HG02678 (cell line): ENCODE results near the gene PIEZO2.

Experiments used
- ATAC-seq: cut with Tn5 transposase; IDR thresholded peaks from one replicate; pipeline ENCODE4 v1.9.1; 2021; ENCODE audit warnings: mild to moderate bottlenecking, moderate library complexity; ENCODE audit not compliant: unreplicated experiment

Gene PIEZO2

GRCh38 chr18:10705291-10705690 is 444.1 kb downstream of the PIEZO2 start:
- ATAC-seq = no peak

- ATAC-seq = no peak
These were observed 447.2 kb downstream of the PIEZO2 start for GRCh38 chr18:10702206-10702605.

GRCh38 chr18:10690366-10690765 is 459.0 kb downstream of the PIEZO2 start:
- ATAC-seq = no peak

GRCh38 chr18:10690035-10690329 is 459.4 kb downstream of the PIEZO2 start:
- ATAC-seq = no peak

- ATAC-seq = no peak
These were observed 459.9 kb downstream of the PIEZO2 start for GRCh38 chr18:10689236-10690034.

- no peak for ATAC-seq
These were observed 460.6 kb downstream of the PIEZO2 start for GRCh38 chr18:10688766-10689165.

GRCh38 chr18:10687161-10687925 is 462.0 kb downstream of the PIEZO2 start:
- no peak for ATAC-seq

- no peak for ATAC-seq
These were observed 463.1 kb downstream of the PIEZO2 start for GRCh38 chr18:10686308-10686707.

- ATAC-seq = no peak
These were observed 463.9 kb downstream of the PIEZO2 start for GRCh38 chr18:10685484-10685883.

GRCh38 chr18:10682368-10682714 is 467.0 kb downstream of the PIEZO2 start:
- ATAC-seq = no peak

- ATAC-seq = no peak
These were observed 467.6 kb downstream of the PIEZO2 start for GRCh38 chr18:10681581-10682367.

- ATAC-seq = no peak
These were observed 469.1 kb downstream of the PIEZO2 start for GRCh38 chr18:10680271-10680596.

GRCh38 chr18:10679557-10680270 is 469.7 kb downstream of the PIEZO2 start:
- no peak for ATAC-seq

GRCh38 chr18:10671441-10671840 is 477.9 kb downstream of the PIEZO2 start:
- no peak for ATAC-seq

GRCh38 chr18:10670856-10671255 is 478.5 kb downstream of the PIEZO2 start:
- no peak for ATAC-seq

- no peak for ATAC-seq
These were observed 479.8 kb downstream of the PIEZO2 start for GRCh38 chr18:10669441-10670100.

- ATAC-seq = no peak
These were observed 485.6 kb downstream of the PIEZO2 start for GRCh38 chr18:10663750-10664149.

- no peak for ATAC-seq
These were observed 488.1 kb downstream of the PIEZO2 start for GRCh38 chr18:10661317-10661716.

- ATAC-seq = no peak
These were observed 489.0 kb downstream of the PIEZO2 start for GRCh38 chr18:10660179-10660884.

- ATAC-seq = no peak
These were observed 489.8 kb downstream of the PIEZO2 start for GRCh38 chr18:10659594-10659993.
